Panc1 (cell line): ENCODE results near the gene KCNQ2. TPM values are rescaled to one million over a fixed set of nuclear protein-coding genes. Genes with fewer than 3 reads are reported as not detected.

ENCODE experiments used
- ATAC-seq: fragments of 200-7000 bp; cut with Tn5 transposase; 2 replicates; pipeline ENCODE4 v1.9.1; 2020; ENCODE audit warnings: mild to moderate bottlenecking, moderate library complexity
- BruUV-seq: library from RNA; stranded (reverse); fragments of 400-500 nt; replicated peaks from 2 replicates; lab custom pipeline; 2021; lab: Mats Ljungman, UMichigan
- CTCF ChIA-PET: fragments of 300-600 bp; sonication (Branson Sonifier 250); formaldehyde crosslinking; loops from one replicate; lab custom pipeline; 2022; ENCODE audit warnings: antibody characterized with exemption; lab: Charles Lee
- POLR2A ChIA-PET: fragments of 300-600 bp; sonication (Branson Sonifier 250); formaldehyde crosslinking; loops from one replicate; lab custom pipeline; 2022; ENCODE audit warnings: antibody characterized with exemption; lab: Charles Lee
- DNase-seq: peaks from one replicate; pipeline ENCODE4 v3.0.0-alpha.2; 2010; ENCODE audit warnings: low read depth, low spot score
- H3K27ac ChIP-seq: 2 replicates; pipeline ENCODE4 v1.5.1; 2011; ENCODE audit warnings: mild to moderate bottlenecking, low read length, inconsistent platforms
- H3K27me3 ChIP-seq: fragments of 200-500 bp; sonication (Bioruptor generic); 2 replicates; pipeline ENCODE4 v1.6.0; 2014; ENCODE audit warnings: low read length, inconsistent platforms; ENCODE audit not compliant: control insufficient read depth, insufficient read depth
- H3K36me3 ChIP-seq: fragments of 200-500 bp; sonication (Bioruptor generic); 2 replicates; pipeline ENCODE4 v1.5.1; 2014; ENCODE audit warnings: inconsistent platforms, mild to moderate bottlenecking, low read length, moderate library complexity; ENCODE audit not compliant: control insufficient read depth, insufficient read depth
- H3K4me1 ChIP-seq: 2 replicates; pipeline ENCODE4 v1.5.1; 2011; ENCODE audit warnings: inconsistent platforms, mild to moderate bottlenecking, low read length, moderate library complexity; ENCODE audit not compliant: control insufficient read depth, insufficient read depth
- H3K4me3 ChIP-seq, 2 experiments: 2 replicates each; pipeline ENCODE4 v1.5.1; 2011 to 2012; ENCODE audit warnings: low read depth in 2 of 2, low read length in 2 of 2, mild to moderate bottlenecking in 2 of 2, inconsistent platforms in 1 of 2, moderate library complexity in 1 of 2
- H3K9me3 ChIP-seq: fragments of 200-500 bp; sonication (Bioruptor generic); 2 replicates; pipeline ENCODE4 v1.5.1; 2014; ENCODE audit warnings: low read depth, mild to moderate bottlenecking, inconsistent platforms, low read length, moderate library complexity; ENCODE audit not compliant: control insufficient read depth, insufficient read depth
- POLR2AphosphoS5 ChIP-seq: IDR thresholded peaks from 2 replicates; pipeline ENCODE4 v1.6.1; 2012; ENCODE audit warnings: mild to moderate bottlenecking, low read depth, low read length, moderate library complexity
- SIN3A ChIP-seq: IDR thresholded peaks from 2 replicates; pipeline ENCODE4 v1.6.1; 2012; ENCODE audit warnings: low read depth, mild to moderate bottlenecking, low read length, moderate library complexity, borderline replicate concordance; ENCODE audit not compliant: insufficient read depth
- TCF7L2 ChIP-seq: IDR thresholded peaks from 2 replicates; pipeline ENCODE4 v1.6.1; 2011; ENCODE audit warnings: mild to moderate bottlenecking, low read depth, low read length, inconsistent platforms
- in situ Hi-C: cut with HindIII; loops from 2 replicates; pipeline ENCODE4 v1.10.0; 2016; ENCODE audit warnings: low sequenced_read_pairs, low pct_unique_long_range_greater_than_20kb
- intact Hi-C: fragments of 100-400 bp; cut with micrococcal nuclease; formaldehyde crosslinking; loops from one replicate; pipeline ENCODE4 v1.10.0; 2022; ENCODE audit not compliant: unreplicated experiment
- total RNA-seq: library from RNA; stranded (reverse); gene quantifications from one replicate; pipeline ENCODE4 v1.2.1, GENCODE V29; 2021; ENCODE audit not compliant: unreplicated experiment
- TF ChIP-seq, protein P1 (sequence below): fragments of 450-650 bp; IDR thresholded peaks from 2 replicates; pipeline ENCODE4 v1.5.1; 2017; ENCODE audit warnings: mild to moderate bottlenecking
- TF ChIP-seq, protein P2 (sequence below), 2 experiments: IDR thresholded peaks; 2 replicates each; pipeline ENCODE4 v1.6.1; 2011 to 2012; ENCODE audit warnings: low read depth in 2 of 2, control low read depth in 1 of 2, low read length in 1 of 2, mild to moderate bottlenecking in 1 of 2, moderate library complexity in 1 of 2; ENCODE audit not compliant: insufficient read depth in 1 of 2

The KCNQ2 gene
- total RNA-seq, 1 experiment from 2014 or later: 19.4 TPM

DNA sequence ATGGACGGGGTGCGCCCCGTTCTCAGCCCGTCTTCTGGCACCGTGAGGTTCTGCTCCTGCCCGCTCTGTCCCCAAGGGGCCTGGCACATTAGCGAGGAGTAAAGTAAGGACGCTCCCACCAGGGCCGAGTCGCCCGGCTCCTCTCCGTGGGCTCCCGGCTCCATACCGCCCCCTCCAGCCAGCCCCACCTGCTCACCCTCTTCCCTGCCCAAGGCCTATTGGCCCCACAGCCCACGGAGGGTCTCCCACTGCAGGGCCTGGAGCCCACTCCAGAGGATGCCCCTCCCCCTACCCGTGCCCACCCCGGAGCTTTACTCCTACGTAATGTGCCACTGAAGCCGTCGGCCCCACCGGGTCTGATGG lies 63.8 kb downstream of the KCNQ2 start:
- no peak overlapping the region for H3K4me3 ChIP-seq
- DNase-seq: no peak
- in situ Hi-C loops: no loop called here

DNA sequence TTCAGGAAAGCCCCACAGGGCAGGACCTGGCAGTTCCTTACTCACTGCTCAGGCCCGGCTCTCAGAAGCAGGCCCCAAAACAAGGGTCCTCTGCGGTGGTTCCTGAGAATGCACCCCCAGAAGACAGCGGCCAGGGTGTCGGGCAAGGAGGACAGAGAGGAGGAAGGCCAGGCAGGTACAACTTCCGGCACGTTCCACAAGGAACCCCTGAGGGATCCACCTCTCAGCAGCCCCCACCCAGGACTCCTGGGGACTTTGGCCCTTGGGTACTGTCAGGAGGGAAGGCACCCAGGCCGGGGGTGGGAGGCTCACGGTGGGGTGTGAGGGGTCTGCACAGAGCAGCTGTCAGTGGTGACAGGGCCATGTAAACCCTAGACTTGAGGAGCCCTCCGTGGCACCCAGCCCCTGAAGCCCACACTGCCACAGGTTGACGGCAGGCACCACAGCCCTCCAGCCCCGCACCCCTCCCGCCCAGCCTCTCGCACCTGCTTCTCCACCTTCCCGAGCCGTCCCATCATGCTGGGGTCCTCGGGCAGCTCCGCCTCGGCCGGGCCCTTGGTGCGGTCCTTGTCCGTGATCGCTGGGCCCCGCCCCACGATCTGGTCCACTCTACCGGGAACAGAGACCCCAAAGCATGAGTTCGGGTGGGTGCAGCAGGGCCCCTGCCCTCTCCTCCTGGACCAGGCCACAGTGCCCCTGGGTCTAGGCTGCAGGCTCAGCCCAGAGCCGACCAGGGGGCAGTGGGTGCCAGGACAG lies 64.3 kb downstream of the KCNQ2 start:
- BruUV-seq: no TSS peak
- H3K36me3 ChIP-seq: no peaks in the 10 kb centered on the region
- TF ChIP-seq TCF7L2 (no peak), SIN3A (no peak), POLR2AphosphoS5 (no peak)
- TF ChIP-seq, protein P1, sequence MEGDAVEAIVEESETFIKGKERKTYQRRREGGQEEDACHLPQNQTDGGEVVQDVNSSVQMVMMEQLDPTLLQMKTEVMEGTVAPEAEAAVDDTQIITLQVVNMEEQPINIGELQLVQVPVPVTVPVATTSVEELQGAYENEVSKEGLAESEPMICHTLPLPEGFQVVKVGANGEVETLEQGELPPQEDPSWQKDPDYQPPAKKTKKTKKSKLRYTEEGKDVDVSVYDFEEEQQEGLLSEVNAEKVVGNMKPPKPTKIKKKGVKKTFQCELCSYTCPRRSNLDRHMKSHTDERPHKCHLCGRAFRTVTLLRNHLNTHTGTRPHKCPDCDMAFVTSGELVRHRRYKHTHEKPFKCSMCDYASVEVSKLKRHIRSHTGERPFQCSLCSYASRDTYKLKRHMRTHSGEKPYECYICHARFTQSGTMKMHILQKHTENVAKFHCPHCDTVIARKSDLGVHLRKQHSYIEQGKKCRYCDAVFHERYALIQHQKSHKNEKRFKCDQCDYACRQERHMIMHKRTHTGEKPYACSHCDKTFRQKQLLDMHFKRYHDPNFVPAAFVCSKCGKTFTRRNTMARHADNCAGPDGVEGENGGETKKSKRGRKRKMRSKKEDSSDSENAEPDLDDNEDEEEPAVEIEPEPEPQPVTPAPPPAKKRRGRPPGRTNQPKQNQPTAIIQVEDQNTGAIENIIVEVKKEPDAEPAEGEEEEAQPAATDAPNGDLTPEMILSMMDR: no peak
- TF ChIP-seq, protein P2, sequence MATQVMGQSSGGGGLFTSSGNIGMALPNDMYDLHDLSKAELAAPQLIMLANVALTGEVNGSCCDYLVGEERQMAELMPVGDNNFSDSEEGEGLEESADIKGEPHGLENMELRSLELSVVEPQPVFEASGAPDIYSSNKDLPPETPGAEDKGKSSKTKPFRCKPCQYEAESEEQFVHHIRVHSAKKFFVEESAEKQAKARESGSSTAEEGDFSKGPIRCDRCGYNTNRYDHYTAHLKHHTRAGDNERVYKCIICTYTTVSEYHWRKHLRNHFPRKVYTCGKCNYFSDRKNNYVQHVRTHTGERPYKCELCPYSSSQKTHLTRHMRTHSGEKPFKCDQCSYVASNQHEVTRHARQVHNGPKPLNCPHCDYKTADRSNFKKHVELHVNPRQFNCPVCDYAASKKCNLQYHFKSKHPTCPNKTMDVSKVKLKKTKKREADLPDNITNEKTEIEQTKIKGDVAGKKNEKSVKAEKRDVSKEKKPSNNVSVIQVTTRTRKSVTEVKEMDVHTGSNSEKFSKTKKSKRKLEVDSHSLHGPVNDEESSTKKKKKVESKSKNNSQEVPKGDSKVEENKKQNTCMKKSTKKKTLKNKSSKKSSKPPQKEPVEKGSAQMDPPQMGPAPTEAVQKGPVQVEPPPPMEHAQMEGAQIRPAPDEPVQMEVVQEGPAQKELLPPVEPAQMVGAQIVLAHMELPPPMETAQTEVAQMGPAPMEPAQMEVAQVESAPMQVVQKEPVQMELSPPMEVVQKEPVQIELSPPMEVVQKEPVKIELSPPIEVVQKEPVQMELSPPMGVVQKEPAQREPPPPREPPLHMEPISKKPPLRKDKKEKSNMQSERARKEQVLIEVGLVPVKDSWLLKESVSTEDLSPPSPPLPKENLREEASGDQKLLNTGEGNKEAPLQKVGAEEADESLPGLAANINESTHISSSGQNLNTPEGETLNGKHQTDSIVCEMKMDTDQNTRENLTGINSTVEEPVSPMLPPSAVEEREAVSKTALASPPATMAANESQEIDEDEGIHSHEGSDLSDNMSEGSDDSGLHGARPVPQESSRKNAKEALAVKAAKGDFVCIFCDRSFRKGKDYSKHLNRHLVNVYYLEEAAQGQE (IDR thresholded peaks at IDR 0.05; ENCODE audit: insufficient read depth in 1 of 2, low read depth in 2 of 2, low read length in 1 of 2): no peak
- in situ Hi-C loops (no loop called here), intact Hi-C loops (no loop called here)
- H3K27ac ChIP-seq: no peak overlapping the region
- DNase-seq (no peak), ATAC-seq (no peak)
- no peaks in the 10 kb centered on the region for H3K27me3 ChIP-seq
- H3K4me3 ChIP-seq: no peak overlapping the region
- POLR2A ChIA-PET: no interaction called here
- CTCF ChIA-PET: no interaction called here
- H3K4me1 ChIP-seq: no peaks in the 10 kb centered on the region
- H3K9me3 ChIP-seq: no peaks in the 10 kb centered on the region

More for the DNA sequence above, 63.8 kb downstream of the KCNQ2 start:
- Histone ChIP-seq H3K36me3 (no peaks in the 10 kb centered on the region), H3K9me3 (no peaks in the 10 kb centered on the region), H3K27me3 (no peaks in the 10 kb centered on the region), H3K27ac (no peak overlapping the region), H3K4me1 (no peaks in the 10 kb centered on the region)
- ChIA-PET POLR2A (no interaction called here), CTCF (no interaction called here)
- no peak for ATAC-seq
- TF ChIP-seq TCF7L2 (no peak), POLR2AphosphoS5 (no peak), SIN3A (no peak)
- TF ChIP-seq, protein P2 (IDR thresholded peaks at IDR 0.05; ENCODE audit: insufficient read depth in 1 of 2, low read depth in 2 of 2, low read length in 1 of 2): no peak
- TF ChIP-seq, protein P1: no peak
- BruUV-seq: no TSS peak
- intact Hi-C loops: no loop called here
